ENCODE results near the gene ALK.

DNA sequence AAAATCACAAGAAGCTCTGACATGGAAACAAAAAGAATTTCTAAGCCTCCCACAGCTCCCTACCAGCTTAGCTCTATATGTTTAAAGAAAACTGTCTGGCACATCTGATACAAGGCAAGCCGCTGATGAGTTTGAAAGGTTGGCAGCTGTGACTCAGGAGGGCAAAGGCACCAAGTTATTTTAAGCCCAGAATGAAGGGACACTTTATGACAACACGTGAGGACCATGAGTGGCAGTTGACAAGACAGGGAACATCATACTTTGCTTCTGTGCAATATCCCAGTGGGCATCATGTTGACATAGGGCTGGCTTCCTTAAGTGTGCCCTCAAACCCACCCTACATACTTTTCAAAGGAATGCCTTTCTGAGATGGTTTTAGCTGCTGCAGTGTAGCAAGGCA is 533.3 kb downstream of the ALK start:
- TF ChIP-seq POLR2A (IDR thresholded peaks at IDR 0.05; ENCODE audit: low read length): no peak
- TF ChIP-seq GATA1 (IDR thresholded peaks at IDR 0.05; ENCODE audit: low read depth, low read length): no peak
